NB4 (cell line): ENCODE results near the gene HLA-B.

Source experiments
- DNase-seq: peaks from one replicate; pipeline ENCODE4 v3.0.0; 2010; ENCODE audit warnings: low read depth
- H3K4me3 ChIP-seq: one replicate; pipeline ENCODE4 v1.5.1; 2011; ENCODE audit warnings: mild to moderate bottlenecking, low read depth, low read length, moderate library complexity
- MYC ChIP-seq: IDR thresholded peaks from 2 replicates; pipeline ENCODE4 v1.6.1; 2011; ENCODE audit warnings: low read depth, low read length
- POLR2A ChIP-seq: IDR thresholded peaks from 2 replicates; pipeline ENCODE4 v1.6.1; 2011; ENCODE audit warnings: mild to moderate bottlenecking; ENCODE audit not compliant: insufficient read length; ENCODE audit errors: extremely low read depth
- TF ChIP-seq, protein P1 (sequence below): IDR thresholded peaks from one replicate; pipeline ENCODE4 v1.5.1; 2012; ENCODE audit warnings: low read depth, low read length
- TF ChIP-seq, protein P2 (sequence below): IDR thresholded peaks from 2 replicates; pipeline ENCODE4 v1.6.1; 2011; ENCODE audit warnings: low read depth, low read length

The HLA-B gene

DNA sequence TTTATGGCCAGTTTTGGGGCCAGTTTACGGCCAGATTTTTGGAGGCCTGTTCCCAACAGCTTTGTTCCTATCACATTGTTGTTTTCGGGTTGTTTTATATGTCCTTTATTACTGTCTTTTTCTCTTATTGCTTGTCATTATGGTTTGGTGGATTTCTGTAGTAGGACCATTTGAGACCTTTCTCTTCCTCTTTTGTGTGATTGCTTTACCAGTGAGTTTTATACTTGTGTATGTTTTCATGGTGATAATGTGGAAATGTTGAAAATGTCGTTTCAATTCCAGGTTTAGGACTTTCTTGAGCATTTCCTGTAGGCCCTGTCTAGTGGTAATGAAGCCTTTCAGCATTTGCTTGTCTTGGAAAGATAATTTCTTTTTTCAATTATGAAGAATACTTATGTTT, 17.8 kb downstream of the HLA-B start:
- no peak for DNase-seq
- H3K4me3 ChIP-seq = no peak overlapping the region
- no peak for TF ChIP-seq POLR2A
- TF ChIP-seq, protein P1, sequence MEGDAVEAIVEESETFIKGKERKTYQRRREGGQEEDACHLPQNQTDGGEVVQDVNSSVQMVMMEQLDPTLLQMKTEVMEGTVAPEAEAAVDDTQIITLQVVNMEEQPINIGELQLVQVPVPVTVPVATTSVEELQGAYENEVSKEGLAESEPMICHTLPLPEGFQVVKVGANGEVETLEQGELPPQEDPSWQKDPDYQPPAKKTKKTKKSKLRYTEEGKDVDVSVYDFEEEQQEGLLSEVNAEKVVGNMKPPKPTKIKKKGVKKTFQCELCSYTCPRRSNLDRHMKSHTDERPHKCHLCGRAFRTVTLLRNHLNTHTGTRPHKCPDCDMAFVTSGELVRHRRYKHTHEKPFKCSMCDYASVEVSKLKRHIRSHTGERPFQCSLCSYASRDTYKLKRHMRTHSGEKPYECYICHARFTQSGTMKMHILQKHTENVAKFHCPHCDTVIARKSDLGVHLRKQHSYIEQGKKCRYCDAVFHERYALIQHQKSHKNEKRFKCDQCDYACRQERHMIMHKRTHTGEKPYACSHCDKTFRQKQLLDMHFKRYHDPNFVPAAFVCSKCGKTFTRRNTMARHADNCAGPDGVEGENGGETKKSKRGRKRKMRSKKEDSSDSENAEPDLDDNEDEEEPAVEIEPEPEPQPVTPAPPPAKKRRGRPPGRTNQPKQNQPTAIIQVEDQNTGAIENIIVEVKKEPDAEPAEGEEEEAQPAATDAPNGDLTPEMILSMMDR = no peak
- TF ChIP-seq, protein P2, sequence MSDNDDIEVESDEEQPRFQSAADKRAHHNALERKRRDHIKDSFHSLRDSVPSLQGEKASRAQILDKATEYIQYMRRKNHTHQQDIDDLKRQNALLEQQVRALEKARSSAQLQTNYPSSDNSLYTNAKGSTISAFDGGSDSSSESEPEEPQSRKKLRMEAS = no peak
- TF ChIP-seq MYC = no peak

DNA sequence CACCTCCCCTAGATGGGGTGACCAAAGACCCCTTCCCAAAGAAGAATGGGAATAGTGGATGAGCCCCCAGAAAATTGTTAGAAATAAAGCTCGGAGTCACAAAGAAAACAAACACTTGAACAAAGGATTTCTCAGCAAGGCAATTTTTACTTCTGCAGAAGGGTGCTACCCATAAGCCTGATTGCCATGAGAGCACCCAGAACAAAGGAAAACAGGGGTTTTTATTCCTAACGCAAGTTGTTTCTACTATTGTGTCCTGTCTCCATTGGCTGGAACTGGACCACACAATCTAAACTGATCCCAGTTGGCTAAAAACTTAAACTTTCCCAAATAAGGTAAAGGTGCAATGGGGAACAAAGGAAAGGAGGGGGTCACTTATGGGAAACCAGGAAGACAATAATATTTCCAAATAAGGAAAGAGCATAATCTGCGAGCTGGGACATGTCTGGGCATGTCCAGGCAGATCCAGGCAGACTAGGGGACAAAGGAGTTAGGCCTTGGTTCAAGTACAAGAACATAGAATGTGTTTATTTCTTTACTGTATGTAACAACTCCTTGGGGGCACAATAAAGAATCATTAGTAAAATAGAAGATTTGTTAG, 20.0 kb downstream of the HLA-B start:
- no peak for DNase-seq

DNA sequence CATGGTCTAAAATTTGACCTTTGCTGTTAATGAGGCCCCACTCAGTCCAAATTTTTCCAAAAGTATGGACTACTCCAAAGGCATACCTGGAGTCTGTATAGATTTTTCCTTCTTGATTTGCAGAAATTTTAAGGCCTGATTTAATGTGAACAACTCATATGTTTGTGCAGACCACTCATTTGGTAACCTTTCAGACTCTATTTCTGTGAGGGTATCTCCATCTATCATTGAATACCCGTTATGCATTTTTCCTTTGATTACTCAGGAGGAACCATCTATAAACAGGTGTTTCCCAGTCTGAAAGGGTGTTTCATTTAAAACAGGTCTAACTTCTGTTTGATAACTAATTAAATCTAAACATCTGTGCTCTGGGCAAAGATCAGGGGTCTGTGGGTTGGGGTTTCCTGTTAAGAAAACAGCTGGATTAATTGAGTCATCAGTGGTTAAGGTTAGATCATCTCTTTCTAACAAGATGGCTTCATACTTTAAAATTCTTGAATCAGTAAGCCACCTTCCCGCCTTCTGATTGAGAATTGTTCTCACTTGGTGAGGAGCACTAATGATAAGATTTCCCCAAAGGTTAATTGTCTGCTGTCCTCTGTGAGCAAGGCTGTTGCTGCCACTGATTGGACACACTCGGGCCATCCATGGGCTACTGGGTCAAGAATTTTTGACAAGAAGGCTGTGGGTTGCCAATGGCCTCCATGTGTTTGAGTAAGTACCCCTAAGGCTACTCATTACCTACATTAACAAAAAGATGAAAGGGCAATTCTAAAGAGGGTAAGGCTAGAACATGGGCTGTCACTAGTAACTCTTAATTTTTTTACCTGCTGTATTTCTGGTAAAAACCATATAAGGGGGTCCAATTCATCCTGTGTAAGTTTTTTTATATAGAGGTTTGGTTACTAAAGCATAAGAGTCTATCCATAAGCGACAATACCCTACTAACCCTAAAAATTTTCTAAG, 24.1 kb downstream of the HLA-B start:
- TF ChIP-seq MYC = no peak
- TF ChIP-seq, protein P2 = no peak
- TF ChIP-seq POLR2A = no peak
- peak; percentile 64 for DNase-seq
- H3K4me3 ChIP-seq = no peak overlapping the region

More for the DNA sequence above, 20.0 kb downstream of the HLA-B start:
- H3K4me3 ChIP-seq = no peak overlapping the region
- TF ChIP-seq, protein P1 = no peak
- TF ChIP-seq, protein P2 = no peak
- TF ChIP-seq POLR2A = no peak
- TF ChIP-seq MYC = no peak

DNA sequence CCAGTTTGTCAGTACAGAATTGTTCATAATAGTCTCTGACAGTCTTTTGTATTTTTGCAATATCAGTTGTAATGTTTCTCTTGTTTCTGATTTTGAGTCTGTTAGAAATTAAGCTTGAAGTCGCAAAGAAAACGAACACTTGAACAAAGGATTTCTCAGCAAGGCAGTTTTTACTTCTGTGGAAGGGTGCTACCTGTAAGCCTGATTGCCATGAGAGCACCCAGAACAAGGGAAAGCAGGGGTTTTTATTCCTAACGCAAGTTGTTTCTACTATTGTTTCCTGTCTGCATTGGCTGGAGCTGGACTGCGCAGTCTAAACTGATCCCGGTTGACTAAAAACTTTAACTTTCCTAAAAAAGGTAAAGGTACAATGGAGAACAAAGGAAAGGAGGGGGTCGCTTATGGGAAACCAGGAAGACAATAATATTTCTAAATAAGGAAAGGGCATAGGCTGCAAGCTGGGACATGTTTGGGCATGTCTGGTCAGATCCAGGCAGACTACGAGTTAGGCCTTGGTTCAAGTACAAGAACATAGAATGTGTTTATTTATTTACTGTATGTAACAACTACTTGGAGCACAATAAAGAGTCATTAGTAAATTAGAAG, 28.5 kb downstream of the HLA-B start:
- TF ChIP-seq, protein P1 = no peak
- DNase-seq = no peak
- H3K4me3 ChIP-seq = no peak overlapping the region

DNA sequence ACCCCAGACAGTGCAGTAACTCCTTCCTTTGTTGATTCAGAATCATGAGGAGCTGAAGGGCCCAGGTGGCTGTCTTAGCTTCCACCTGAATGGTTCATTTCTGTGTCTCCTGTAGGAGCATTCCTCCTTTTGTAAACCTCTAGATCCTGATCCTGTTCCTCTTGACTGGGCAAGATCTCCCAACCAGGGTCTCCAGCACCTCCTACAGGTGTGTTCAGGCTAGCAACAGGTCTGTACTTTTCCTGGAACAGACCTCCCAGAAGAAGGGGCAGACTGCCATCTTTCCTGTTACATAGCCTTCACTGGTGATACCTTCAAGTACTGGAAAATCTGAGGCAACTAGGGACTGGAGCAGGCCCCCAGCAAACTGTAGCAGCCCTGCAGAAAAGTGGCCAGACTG, 35.2 kb downstream of the HLA-B start:
- TF ChIP-seq POLR2A (no peak), MYC (no peak)
- TF ChIP-seq, protein P2 = no peak
- TF ChIP-seq, protein P1 = no peak
- no peak overlapping the region for H3K4me3 ChIP-seq
- no peak for DNase-seq
